Measurements from ENCODE around the gene RFXAP. TPM values are rescaled to one million over a fixed set of nuclear protein-coding genes. Genes with fewer than 3 reads are reported as not detected.

RFXAP gene
- total and polyA plus RNA-seq, 2 donors (not counting 3 experiments of a cell fraction or from before 2014, with no cell fraction given): 3.0 to 7.2 TPM

- Histone ChIP-seq H4K20me1 (replicated peaks; ENCODE audit: control insufficient read depth, extremely low read depth, insufficient read depth, low read length) (no peaks in the 10 kb centered on the region), H3K4me1 (ENCODE audit: control insufficient read depth, extremely low read depth, insufficient read depth, low read length) (no peaks in the 10 kb centered on the region), H3K27me3 (ENCODE audit: control insufficient read depth in 2 of 2, insufficient read depth in 2 of 2, low read length in 2 of 2) (peaks cover under 1 to 4% of the 10 kb centered on the region in 2 experiments), H3K27ac (ENCODE audit: insufficient read depth, low read depth, low read length) (no peak overlapping the region), H3K9ac (replicated peaks; ENCODE audit: extremely low read depth, insufficient read depth, low read length) (no peak overlapping the region), H3K4me3 (replicated peaks in 1 of 3; ENCODE audit: insufficient read depth in 1 of 3, low read depth in 1 of 3, low read length in 3 of 3) (no peak overlapping the region), H3K9me3 (replicated peaks; ENCODE audit: control insufficient read depth, insufficient read depth, low read length) (no peaks in the 10 kb centered on the region), H3K4me2 (ENCODE audit: insufficient read depth, low read length) (no peak overlapping the region), H2AFZ (ENCODE audit: low read depth, low read length) (no peak overlapping the region), H3K9me1 (replicated peaks; ENCODE audit: control insufficient read depth, extremely low read depth, insufficient read depth, low read length) (no peaks in the 10 kb centered on the region), H3K79me2 (ENCODE audit: control insufficient read depth, insufficient read depth, low read length) (no peaks in the 10 kb centered on the region), H3K36me3 (ENCODE audit: control insufficient read depth in 2 of 2, extremely low read depth in 1 of 2, insufficient read depth in 2 of 2, low read length in 2 of 2) (no peaks in the 10 kb centered on the region)
- ChIA-PET CTCF (interaction anchor here (1.2 to 1.3 kb wide), 2 partner anchors 11 to 53 kb away, joined by 3 read pairs; no protein-coding TSS in a partner anchor), POLR2A (no interaction called here)
- no TSS peak for BruUV-seq (replicated peaks)
- intact Hi-C loops (cut with micrococcal nuclease) (no loop called here), dilution Hi-C loops (cut with MboI; ENCODE audit: extremely low pct_ligation_motif_present, low sequenced_read_pairs) (no loop called here)
- DNase-seq (ENCODE audit: low read depth, low spot score) (no peak), FAIRE-seq (no peak)
- TF ChIP-seq MYC (IDR thresholded peaks at IDR 0.05; ENCODE audit: low read depth, low read length) (no peak), CTCF (IDR thresholded peaks at IDR 0.05; ENCODE audit: extremely low read depth in 1 of 2, insufficient read depth in 1 of 2, low read depth in 1 of 2, low read length in 2 of 2) (no peak), POLR2AphosphoS5 (IDR thresholded peaks at IDR 0.05; ENCODE audit: insufficient read depth, low read depth, low read length) (no peak), JUN (IDR thresholded peaks at IDR 0.05; ENCODE audit: borderline replicate concordance, insufficient read depth, insufficient read length, low read depth) (no peak), MAX (IDR thresholded peaks at IDR 0.05; ENCODE audit: insufficient read depth, insufficient read length) (no peak), FOS (IDR thresholded peaks at IDR 0.05; ENCODE audit: borderline replicate concordance, insufficient read depth, low read length) (no peak), EZH2 (IDR thresholded peaks at IDR 0.05; ENCODE audit: borderline replicate concordance, low read depth, low read length, severe bottlenecking) (no peak), GATA2 (IDR thresholded peaks at IDR 0.05; ENCODE audit: insufficient read depth, insufficient read length, low read depth, low read length) (no peak), POLR2A (IDR thresholded peaks at IDR 0.05; ENCODE audit: low read depth, low read length) (no peak)
Measured at GRCh38 chr13:36789061-36789460, 30.0 kb upstream of the RFXAP start.
